NCI-H2227 (cell line): Measurements from ENCODE around the gene LRRC74B.

Experiments
- DNase-seq: peaks from one replicate; lab custom pipeline; 2025; ENCODE audit not compliant: unreplicated experiment; lab: John Stamatoyannopoulos, UW

Gene LRRC74B

GRCh38 chr22:21013657-21014201 is 32.0 kb upstream of the LRRC74B start:
- DNase-seq: no peak

DNA sequence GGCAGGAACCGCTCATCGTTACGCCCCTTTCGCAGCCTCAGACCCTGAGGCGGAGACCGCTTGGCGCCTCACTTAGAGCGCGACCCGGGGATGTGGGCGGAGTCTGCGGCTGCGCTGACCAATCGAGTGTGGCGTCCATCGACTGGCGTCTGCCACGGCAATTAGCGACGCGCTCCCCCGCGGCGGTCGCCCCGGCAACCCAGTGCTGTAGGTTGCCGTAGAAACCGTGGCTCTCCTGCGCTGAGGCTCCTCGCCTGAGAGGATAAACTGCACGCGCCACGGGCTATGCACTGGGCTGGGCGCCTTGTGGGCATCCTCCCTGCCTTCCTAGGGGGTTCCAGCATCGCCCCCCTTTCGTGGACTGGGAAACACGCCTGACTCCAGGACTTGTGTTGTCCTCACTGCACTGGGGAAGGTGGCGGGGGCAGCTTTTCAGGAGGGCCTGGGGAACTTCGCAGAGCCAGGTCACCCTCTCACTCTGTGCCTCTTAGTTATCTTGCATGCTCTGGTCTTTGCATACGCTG is 31.5 kb upstream of the LRRC74B start:
- peak; percentile 99 for DNase-seq

GRCh38 chr22:21014726-21015465 is 30.9 kb upstream of the LRRC74B start, which contains the start of gene P2RX6:
Gene P2RX6 (plus strand): TSS chr22:21015165. CDS start chr22:21015175, 10 bp downstream.
- peak; percentile 71 for DNase-seq

- peak; percentile 24 for DNase-seq
Measured at GRCh38 chr22:21015466-21016006, 30.2 kb upstream of the LRRC74B start.

GRCh38 chr22:21016644-21017420 is 28.9 kb upstream of the LRRC74B start:
- no peak for DNase-seq

GRCh38 chr22:21018314-21018713 is 27.4 kb upstream of the LRRC74B start:
- DNase-seq: no peak

DNA sequence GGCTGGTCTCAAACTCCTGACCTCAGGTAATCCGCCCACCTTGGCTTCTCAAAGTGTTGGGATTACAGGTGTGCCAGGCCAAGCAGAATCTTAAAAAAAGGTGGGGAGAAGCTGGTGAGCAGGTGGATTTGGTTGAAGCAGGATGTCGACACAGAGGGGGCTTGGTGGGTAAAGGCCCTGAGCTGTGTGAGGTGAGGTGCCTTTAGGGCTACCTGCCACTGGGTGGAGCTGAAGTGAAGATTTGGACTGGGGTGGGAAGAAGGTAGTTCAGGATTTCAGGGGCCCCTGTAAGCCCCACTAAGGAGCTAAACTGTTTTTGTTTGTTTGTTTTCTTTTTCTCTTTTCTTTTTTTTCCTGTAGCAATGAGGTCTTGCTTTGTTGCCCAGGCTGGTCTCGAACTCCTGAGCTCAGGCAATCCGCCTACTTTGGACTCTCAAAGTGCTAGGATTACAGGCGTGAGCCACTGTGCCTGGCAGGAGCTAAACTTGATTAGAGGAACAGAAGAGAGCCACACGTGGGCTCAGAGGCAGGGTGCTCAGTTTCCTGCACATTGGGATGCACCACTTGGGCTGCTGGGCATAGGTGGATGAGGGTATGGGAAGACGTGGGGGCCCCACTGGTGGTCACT is 24.8 kb upstream of the LRRC74B start:
- no peak for DNase-seq

DNA sequence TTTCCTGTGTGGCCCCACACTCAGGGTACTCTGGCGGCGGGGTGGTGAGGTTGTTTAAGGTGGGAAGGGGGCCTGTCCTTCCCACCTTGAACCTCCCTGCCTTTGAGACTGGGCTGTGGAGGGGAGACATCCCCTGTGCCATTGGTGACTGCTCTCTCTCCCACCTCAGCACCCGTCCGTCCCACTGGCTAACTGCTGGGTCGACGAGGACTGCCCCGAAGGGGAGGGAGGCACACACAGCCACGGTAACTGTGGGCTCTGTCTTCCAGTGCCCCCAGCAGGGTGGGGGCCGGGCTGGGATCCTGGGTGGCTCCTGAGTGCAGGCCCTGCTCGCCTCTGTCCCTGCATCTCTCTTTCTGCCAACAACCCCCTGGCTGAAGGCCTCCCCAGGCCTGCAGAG is 23.2 kb upstream of the LRRC74B start:
- DNase-seq: no peak

- DNase-seq: no peak
Measured at GRCh38 chr22:21022955-21023614, 22.7 kb upstream of the LRRC74B start.

- DNase-seq: no peak
Measured at GRCh38 chr22:21025266-21025665, 20.5 kb upstream of the LRRC74B start.

DNA sequence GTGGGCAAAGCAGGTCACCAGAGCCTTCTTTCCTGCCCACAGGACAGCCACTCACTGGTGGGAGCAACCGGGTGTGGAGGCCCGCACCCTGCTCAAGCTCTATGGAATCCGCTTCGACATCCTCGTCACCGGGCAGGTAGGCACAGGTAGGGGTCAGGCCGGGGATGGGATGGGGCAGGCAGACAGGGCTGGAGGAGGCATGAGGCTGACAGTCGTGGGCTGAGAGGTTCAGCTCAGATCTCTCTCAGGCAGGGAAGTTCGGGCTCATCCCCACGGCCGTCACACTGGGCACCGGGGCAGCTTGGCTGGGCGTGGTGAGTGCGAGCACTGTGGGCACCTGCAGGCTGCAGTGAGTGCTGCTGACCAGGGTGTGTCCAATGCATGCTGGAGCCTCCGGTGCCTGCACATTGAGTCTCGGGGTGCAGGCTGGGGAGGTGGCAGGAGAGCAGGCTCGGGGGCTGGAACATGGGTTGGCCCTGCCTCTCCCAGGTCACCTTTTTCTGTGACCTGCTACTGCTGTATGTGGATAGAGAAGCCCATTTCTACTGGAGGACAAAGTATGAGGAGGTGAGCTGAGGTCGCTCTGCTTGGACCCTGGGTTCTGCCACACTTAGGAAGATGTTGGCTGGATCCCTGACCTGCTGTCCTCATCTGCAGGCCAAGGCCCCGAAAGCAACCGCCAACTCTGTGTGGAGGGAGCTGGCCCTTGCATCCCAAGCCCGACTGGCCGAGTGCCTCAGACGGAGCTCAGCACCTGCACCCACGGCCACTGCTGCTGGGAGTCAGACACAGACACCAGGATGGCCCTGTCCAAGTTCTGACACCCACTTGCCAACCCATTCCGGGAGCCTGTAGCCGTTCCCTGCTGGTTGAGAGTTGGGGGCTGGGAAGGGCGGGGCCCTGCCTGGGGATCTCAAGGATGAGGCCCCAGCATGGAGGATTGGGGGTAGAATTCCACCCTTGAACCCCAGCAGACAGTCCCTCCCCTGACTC is 19.7 kb upstream of the LRRC74B start:
- DNase-seq: no peak

DNA sequence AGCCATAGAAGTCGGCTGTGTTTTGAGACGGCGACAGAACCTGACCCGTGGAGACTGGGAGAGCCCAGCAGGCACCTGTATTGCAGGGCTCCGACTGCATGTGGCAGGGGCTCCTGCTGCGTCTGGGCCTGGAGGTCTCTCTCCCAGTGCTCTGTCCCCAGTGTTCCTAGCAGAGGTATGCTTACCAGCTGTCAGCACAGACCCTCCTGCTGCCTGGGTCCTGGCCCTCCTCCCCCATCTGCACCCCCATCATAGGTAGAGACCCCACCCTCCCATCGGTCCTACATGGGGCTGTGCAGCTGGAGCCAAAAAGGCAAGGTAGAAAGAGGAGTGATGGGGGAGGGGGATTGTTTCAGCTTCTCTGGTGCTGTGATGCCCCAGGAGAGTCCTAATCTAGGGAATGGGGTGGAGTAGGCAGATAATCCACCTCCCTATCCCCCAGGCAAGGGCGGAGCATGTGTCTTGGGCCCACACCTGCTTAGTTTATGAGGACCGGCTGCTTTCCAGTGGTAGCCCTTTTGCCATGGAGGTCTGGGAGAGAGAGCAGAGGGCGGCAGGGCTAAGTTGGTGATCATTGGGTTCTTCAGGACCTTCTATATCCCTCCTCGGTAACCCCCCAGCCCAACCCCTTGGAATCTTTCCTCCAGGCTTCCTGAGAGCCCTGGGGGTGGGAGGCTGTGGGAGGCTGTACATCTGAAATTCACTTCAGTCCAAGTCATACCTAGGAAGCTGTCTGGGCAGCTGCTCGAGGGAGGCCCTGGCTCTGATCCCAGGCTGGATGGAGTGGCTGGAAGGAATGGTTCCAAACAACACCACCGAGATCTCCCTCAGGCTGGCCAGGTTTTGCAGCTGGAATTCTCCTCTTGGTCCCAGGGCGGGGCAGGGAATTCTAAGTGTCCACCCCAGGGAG is 18.7 kb upstream of the LRRC74B start:
- no peak for DNase-seq

GRCh38 chr22:21028277-21029251 is 17.2 kb upstream of the LRRC74B start:
- DNase-seq: no peak

DNA sequence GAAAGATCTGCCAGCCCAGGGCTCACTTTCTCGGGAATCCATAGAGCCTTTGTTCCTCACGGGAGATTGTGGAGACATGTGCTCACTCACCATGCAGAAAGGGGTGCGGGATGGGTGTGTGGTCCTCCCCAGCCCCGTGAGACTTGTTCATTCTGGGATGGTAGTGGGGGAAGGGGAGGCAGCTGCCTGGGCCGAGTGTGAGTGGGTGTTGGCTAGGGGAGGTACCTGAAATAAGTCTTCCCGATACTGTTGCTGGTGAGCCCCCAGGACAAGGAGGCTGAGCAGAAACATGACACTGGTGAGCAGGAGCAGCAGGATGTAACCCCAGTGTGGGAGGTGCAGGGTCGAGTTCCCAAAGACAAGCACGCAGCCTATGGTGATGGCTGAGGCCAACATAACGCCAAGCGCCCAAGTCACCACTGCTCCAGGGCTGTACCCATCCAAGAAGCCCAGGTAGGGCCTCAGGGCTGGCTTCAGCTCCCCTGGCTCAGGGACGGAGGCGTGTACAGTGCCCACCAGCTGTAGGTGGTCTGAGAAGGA is 16.2 kb upstream of the LRRC74B start:
- no peak for DNase-seq

DNA sequence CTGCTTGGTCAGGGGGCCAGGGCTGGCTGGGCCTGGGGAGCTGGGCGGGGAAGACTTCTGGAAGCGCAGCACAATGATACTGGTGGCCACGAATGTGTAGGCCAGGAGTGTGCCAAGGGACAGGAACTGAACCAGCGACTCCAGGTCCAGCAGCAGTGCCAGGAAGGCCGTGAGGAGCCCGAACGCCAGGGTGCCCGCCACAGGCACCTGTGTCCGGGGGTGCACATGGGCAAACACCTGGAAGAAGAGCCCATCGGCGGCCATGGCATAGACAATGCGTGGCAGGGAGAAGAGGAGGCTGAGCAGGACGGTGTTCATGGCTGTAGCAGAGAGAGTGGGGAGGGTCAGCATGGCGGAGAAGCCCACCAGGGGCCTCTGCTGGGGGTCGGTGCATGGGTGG is 15.7 kb upstream of the LRRC74B start:
- no peak for DNase-seq

DNA sequence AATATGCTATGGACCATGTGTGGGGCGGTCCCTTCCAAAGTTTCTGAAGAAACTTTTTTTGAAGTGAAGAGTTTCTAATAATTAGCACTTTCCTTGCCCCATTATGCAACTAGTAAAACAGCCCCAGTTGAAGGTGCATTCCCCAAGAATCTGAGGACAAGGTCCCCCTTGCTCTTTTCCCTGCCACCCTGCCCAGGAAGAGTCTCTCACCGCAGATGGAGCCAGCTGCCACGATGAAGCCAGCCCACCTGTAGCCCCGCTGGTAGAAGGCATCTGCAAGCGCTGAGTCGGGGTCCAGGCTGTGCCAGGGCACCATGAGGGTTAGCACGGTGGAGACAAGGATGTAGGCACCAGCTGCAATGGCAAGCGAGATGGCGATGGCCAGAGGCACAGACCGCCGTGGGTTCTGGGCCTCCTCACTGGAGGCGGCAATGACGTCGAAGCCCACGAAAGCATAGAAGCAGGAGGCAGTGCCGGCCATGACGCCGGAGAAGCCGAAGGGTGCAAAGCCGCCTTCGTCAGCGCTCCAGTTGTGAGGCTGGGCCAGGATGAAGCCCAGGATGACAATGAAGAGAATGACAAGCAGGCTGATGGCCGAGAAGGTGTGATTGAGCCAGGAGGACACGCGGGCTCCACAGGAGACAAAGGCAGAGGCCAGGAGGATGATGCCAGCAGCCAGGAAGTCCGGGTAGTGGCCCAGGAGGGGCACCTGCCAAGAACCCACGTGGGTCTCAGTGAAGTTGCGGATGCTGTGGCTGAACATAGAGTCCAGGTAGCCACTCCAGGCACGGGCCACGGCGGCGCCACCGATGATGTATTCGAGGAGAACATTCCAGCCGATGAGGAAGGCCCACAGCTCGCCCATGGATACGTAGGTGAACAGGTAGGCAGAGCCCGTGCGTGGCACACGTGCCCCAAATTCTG is 14.9 kb upstream of the LRRC74B start:
- no peak for DNase-seq
